HepG2 (cell line): Measurements from ENCODE around the gene CNNM3. TPM values are rescaled to one million over a fixed set of nuclear protein-coding genes. Genes with fewer than 3 reads are reported as not detected.
"Not testable (repeated sequence)": the region's sequence is repeated elsewhere in the genome, so short reads cannot be mapped to it uniquely, and the experiment has no call there.

ENCODE experiments used
- ATAC-seq: fragments of 200-7000 bp; cut with Tn5 transposase; 3 replicates; pipeline ENCODE4 v1.9.1; 2020; ENCODE audit warnings: mild to moderate bottlenecking, moderate library complexity
- BruUV-seq: library from RNA; stranded (reverse); fragments of 400-500 nt; replicated peaks from 2 replicates; lab custom pipeline; 2021; lab: Mats Ljungman, UMichigan
- CTCF ChIA-PET: fragments of 300-600 bp; formaldehyde crosslinking; extraction: SDS; loops from one replicate; lab custom pipeline; 2021; ENCODE audit warnings: low total read pairs, inconsistent platforms, low intra/inter-chr PET ratio; lab: Yijun Ruan, JAX
- POLR2A ChIA-PET: fragments of 350-600 bp; sonication (Branson Sonifier 250); formaldehyde crosslinking; loops from one replicate; lab custom pipeline; 2020; ENCODE audit warnings: antibody characterized with exemption, inconsistent platforms; lab: Yijun Ruan, JAX
- DNase-seq: peaks from one replicate; pipeline ENCODE4 v3.0.0-alpha.2; 2015; ENCODE audit warnings: low spot score
- FAIRE-seq: peaks from 3 replicates; lab custom pipeline; 2011; peaks lifted over from hg19 to GRCh38; lab: Jason Lieb, UNC
- H2AFZ ChIP-seq: one replicate; pipeline ENCODE4 v1.6.1; 2011; ENCODE audit warnings: low read length, inconsistent platforms
- H3K27ac ChIP-seq: fragments of 300-600 bp; 3 replicates; pipeline ENCODE4 v1.8.0; 2011; ENCODE audit warnings: mixed run types, mild to moderate bottlenecking, mixed read lengths, low read length, inconsistent platforms; ENCODE audit not compliant: insufficient read depth; ENCODE audit errors: extremely low read length
- H3K27me3 ChIP-seq, 2 experiments: fragments of 200-600 bp in 1 of 2; 2 replicates in 1 of 2; 3 replicates in 1 of 2; pipeline versions ENCODE4 v1.6.0 to v1.8.0; 2011; ENCODE audit warnings: low read length in 2 of 2, mild to moderate bottlenecking in 2 of 2, moderate library complexity in 2 of 2, inconsistent platforms in 1 of 2; ENCODE audit not compliant: insufficient read depth in 2 of 2, control insufficient read depth in 1 of 2
- H3K36me3 ChIP-seq, 2 experiments: fragments of 200-600 bp in 1 of 2; replicated peaks in 1 of 2; 2 replicates in 1 of 2; 3 replicates in 1 of 2; pipeline versions ENCODE4 v1.5.1 to v1.8.0; 2011; ENCODE audit warnings: low read length in 2 of 2, inconsistent platforms in 1 of 2; ENCODE audit not compliant: insufficient read depth in 2 of 2, control insufficient read depth in 1 of 2
- H3K4me1 ChIP-seq: 2 replicates; pipeline ENCODE4 v1.5.1; 2012; ENCODE audit warnings: low read length, inconsistent platforms; ENCODE audit not compliant: insufficient read depth
- H3K4me2 ChIP-seq: 2 replicates; pipeline ENCODE4 v1.6.0; 2011; ENCODE audit warnings: low read depth, low read length, inconsistent platforms
- H3K4me3 ChIP-seq, 3 experiments: fragments of 200-600 bp in 1 of 3; sonication (generic), shearing (Covaris generic) in 1 of 3; replicated peaks in 1 of 3; 2 replicates each; pipeline ENCODE4 v1.5.1; 2011 to 2016; ENCODE audit warnings: low read length in 3 of 3, inconsistent platforms in 2 of 3, low read depth in 2 of 3, mild to moderate bottlenecking in 2 of 3, control low read depth in 1 of 3, mixed read lengths in 1 of 3; ENCODE audit not compliant: insufficient read depth in 1 of 3
- H3K79me2 ChIP-seq: one replicate; pipeline ENCODE4 v1.6.1; 2011; ENCODE audit warnings: low read length, inconsistent platforms; ENCODE audit not compliant: insufficient read depth
- H3K9ac ChIP-seq: 2 replicates; pipeline ENCODE4 v1.6.0; 2011; ENCODE audit warnings: mild to moderate bottlenecking, low read depth, low read length, inconsistent platforms; ENCODE audit not compliant: insufficient read depth
- H3K9me3 ChIP-seq: 2 replicates; pipeline ENCODE4 v1.5.1; 2012; ENCODE audit warnings: mild to moderate bottlenecking, low read length
- H4K20me1 ChIP-seq: 2 replicates; pipeline ENCODE4 v1.6.0; 2011; ENCODE audit warnings: inconsistent platforms, mild to moderate bottlenecking, low read length, moderate library complexity; ENCODE audit not compliant: insufficient read depth
- AGO2 ChIP-seq: fragments of 200-400 bp; formaldehyde crosslinking; optimal IDR thresholded peaks from 2 replicates; pipeline ENCODE3; 2017; ENCODE audit warnings: mild to moderate bottlenecking, low read depth, low read length, moderate library complexity
- CAMTA2 ChIP-seq: sonication (generic); formaldehyde crosslinking; IDR thresholded peaks from 2 replicates; pipeline ENCODE4 v1.4.0; 2020; ENCODE audit warnings: mild to moderate bottlenecking, missing genetic modification reagents, borderline replicate concordance
- EZH2 ChIP-seq: conservative IDR thresholded peaks from 2 replicates; pipeline ENCODE4 v1.6.1; 2012; ENCODE audit warnings: mild to moderate bottlenecking, low read depth, low read length, moderate library complexity
- WGBS: methylation state at CpG from one replicate; pipeline ENCODE4 v1.1.6; 2017; ENCODE audit warnings: low lambda C conversion rate; 5-methylcytosine and 5-hydroxymethylcytosine counted together
- in situ Hi-C: cut with HindIII; loops from 2 replicates; pipeline ENCODE4 v1.10.0; 2017; ENCODE audit warnings: low pct_unique_long_range_greater_than_20kb; ENCODE audit not compliant: extremely low pct_ligation_motif_present
- intact Hi-C: fragments of 100-400 bp; cut with micrococcal nuclease; formaldehyde crosslinking; loops from one replicate; pipeline ENCODE4 v1.10.0; 2022; ENCODE audit not compliant: unreplicated experiment
- polyA plus RNA-seq, 8 experiments: library from polyadenylated mRNA; depleted of rRNA in 3 of 8; stranded (reverse) in 7 of 8; unstranded in 1 of 8; fragments of >200 nt; fragmentation: Illumina TruSeq in 4 of 8; extraction: Trizol in 4 of 8; gene quantifications; 2 replicates each; pipeline versions ENCODE4 v1.2.1 to v1.2.3, GENCODE V29; 2011 to 2016; ENCODE audit warnings: low read depth in 4 of 8, missing spikeins in 1 of 8, mixed read lengths in 1 of 8; ENCODE audit not compliant: insufficient read depth in 1 of 8
- total RNA-seq, 5 experiments: library from RNA; depleted of rRNA; stranded (reverse); fragments of >200 nt; fragmentation: Illumina TruSeq; extraction: Trizol; gene quantifications; 2 replicates each; pipeline ENCODE4 v1.2.3, GENCODE V29; 2016; ENCODE audit warnings: low read depth in 1 of 5
- TF ChIP-seq, protein P1 (sequence below): sonication (generic); formaldehyde crosslinking; IDR thresholded peaks from 2 replicates; pipeline ENCODE4 v1.5.0; 2020; ENCODE audit warnings: mild to moderate bottlenecking, missing genetic modification reagents

Gene CNNM3
- total and polyA plus RNA-seq, 2 of the 13 experiments (the other 11 are each of a cell fraction or from before 2014, with no cell fraction given): 21.2 to 27.9 TPM

DNA sequence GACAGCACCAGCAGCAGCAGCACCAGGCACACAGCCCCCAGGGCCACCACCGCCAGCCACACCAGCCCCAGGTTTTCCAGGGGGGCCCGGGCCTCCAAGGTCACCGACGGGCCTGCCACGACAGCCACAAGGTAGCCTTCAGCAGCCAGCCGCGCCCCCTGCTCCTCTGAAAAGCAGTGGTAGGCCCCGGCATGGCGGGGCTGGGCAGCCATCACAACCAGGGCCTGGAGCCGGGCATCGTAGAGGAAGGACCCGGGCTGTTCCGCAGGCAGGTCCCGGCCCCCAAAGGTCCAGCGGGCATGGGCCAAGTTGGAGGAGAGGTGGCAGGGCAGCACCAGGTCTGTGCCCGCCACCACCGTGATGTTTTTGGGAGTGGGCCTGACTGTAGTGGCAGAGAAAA is 45.0 kb downstream of the CNNM3 start:
- Histone ChIP-seq H3K9me3 (no peaks in the 10 kb centered on the region), H4K20me1 (no peaks in the 10 kb centered on the region), H3K4me3 (no peak overlapping the region), H3K27ac (peak overlapping the region; percentile 80), H3K4me2 (no peak overlapping the region), H3K4me1 (peaks cover 49% of the 10 kb centered on the region), H2AFZ (no peak overlapping the region), H3K79me2 (peaks cover 13% of the 10 kb centered on the region), H3K27me3 (no peaks in the 10 kb centered on the region; a peak in 1 of 5 replicates), H3K36me3 (peaks cover 35 to 53% of the 10 kb centered on the region in 2 experiments), H3K9ac (peak overlapping the region; percentile 57; the same call in 1 of the 2 replicates)
- TF ChIP-seq EZH2 (no peak), AGO2 (peak; percentile 9)
- ChIA-PET CTCF (no interaction called here), POLR2A (interaction anchor here (0.7 to 6.1 kb wide), 7 partner anchors 8 to 89 kb away, joined by 3 to 152 read pairs (median 6); partner anchors contain the start of gene SEMA4C)
- DNase-seq (no peak), ATAC-seq (no peak), FAIRE-seq (no peak)
- intact Hi-C loops (no loop called here), in situ Hi-C loops (no loop called here)
- WGBS: 98% methylated on average over 14 of the region's 17 CpGs
- no TSS peak for BruUV-seq

DNA sequence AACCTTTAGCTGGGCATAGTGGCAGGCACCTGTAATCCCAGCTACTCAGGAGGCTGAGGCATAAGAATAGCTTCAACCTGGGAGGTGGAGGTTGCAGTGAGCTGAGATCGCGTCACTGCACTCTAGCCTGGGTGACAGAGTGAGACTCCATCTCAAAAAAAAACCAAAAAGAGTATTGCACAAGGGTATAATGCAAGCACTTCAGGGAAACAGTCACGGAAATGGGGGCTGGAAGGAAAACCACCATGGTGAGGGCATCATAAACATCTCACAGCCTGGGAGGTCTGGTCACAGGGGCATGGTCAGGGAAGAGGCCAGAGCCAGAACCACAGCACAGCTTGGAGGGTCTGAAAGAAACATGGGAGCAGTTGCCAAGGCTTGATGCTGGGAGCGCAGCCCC is 47.0 kb downstream of the CNNM3 start:
- H3K4me3 ChIP-seq, DNase-seq, H3K9ac ChIP-seq, H3K4me2 ChIP-seq, FAIRE-seq, H3K9me3 ChIP-seq, H3K27me3 ChIP-seq, BruUV-seq, ATAC-seq, H4K20me1 ChIP-seq, H2AFZ ChIP-seq, intact Hi-C loops, in situ Hi-C loops, CTCF ChIA-PET: not testable (repeated sequence)
- Histone ChIP-seq H3K79me2 (peaks cover 18% of the 10 kb centered on the region), H3K4me1 (peaks cover 53% of the 10 kb centered on the region), H3K36me3 (peaks cover 44 to 66% of the 10 kb centered on the region in 2 experiments), H3K27ac (peak overlapping the region; percentile 35)
- TF ChIP-seq CAMTA2 (CRISPR knock-in tag): 0 out of 2 replicates have a peak, but pooled peaks have one; percentile 4
- TF ChIP-seq, protein P1, sequence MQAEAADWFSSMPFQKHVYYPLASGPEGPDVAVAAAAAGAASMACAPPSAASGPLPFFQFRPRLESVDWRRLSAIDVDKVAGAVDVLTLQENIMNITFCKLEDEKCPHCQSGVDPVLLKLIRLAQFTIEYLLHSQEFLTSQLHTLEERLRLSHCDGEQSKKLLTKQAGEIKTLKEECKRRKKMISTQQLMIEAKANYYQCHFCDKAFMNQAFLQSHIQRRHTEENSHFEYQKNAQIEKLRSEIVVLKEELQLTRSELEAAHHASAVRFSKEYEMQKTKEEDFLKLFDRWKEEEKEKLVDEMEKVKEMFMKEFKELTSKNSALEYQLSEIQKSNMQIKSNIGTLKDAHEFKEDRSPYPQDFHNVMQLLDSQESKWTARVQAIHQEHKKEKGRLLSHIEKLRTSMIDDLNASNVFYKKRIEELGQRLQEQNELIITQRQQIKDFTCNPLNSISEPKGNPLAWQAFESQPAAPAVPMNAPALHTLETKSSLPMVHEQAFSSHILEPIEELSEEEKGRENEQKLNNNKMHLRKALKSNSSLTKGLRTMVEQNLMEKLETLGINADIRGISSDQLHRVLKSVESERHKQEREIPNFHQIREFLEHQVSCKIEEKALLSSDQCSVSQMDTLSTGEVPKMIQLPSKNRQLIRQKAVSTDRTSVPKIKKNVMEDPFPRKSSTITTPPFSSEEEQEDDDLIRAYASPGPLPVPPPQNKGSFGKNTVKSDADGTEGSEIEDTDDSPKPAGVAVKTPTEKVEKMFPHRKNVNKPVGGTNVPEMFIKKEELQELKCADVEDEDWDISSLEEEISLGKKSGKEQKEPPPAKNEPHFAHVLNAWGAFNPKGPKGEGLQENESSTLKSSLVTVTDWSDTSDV: 0 out of 2 replicates have a peak, but pooled peaks have one; percentile 48
- WGBS: 96% methylated on average over 4 of the region's 4 CpGs
- POLR2A ChIA-PET: interaction anchor here (0.7 to 3.3 kb wide), 6 partner anchors 8 to 597 kb away, joined by 3 to 14 read pairs (median 4); partner anchors contain the start of genes CIAO1 and CNNM4
